Measurements from ENCODE around the gene MYH13. TPM values are rescaled to one million over a fixed set of nuclear protein-coding genes. Genes with fewer than 3 reads are reported as not detected.

The MYH13 gene
- total and polyA plus RNA-seq, 10 of the 15 experiments (the other 5 are each of a cell fraction or from before 2014, with no cell fraction given): 0.01 to 0.04 (median 0.03) TPM; not detected in 4

DNA sequence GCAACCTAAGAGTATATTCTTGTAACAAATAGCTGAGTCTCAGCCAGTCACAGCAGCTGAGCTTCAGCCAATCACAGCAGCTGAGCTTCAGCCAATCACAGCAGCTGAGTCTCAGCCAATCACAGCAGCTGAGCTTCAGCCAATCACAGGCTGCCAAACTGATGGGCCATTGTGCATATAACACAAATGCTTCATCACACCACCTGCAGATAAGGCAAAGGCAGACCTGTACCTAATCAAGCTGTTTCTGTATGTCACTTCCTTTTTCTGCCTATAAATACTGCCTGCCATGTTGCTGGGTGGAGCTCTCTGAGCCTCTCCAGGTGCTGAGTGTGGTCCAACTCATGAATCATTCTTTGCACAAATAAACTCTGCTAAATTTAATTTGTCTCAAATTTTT is 19.9 kb downstream of the MYH13 start:
- CTCF ChIA-PET: interaction anchor here (2.1 kb wide), 1 partner anchor 264 kb away, joined by 7 read pairs; no protein-coding TSS in a partner anchor
- Histone ChIP-seq H3K4me2 (ENCODE audit: control insufficient read depth, insufficient read depth) (no peak overlapping the region), H3K27me3 (replicated peaks in 1 of 2; ENCODE audit: control insufficient read depth in 2 of 2, insufficient read depth in 2 of 2, low read length in 1 of 2) (no peaks in the 10 kb centered on the region), H3K4me3 (no peak overlapping the region), H2AFZ (ENCODE audit: control insufficient read depth, low read depth, low read length) (no peak overlapping the region), H3K27ac (ENCODE audit: control insufficient read depth, insufficient read depth) (no peak overlapping the region), H3K9ac (ENCODE audit: control insufficient read depth, insufficient read depth, low read length) (no peak overlapping the region), H3K9me3 (replicated peaks; ENCODE audit: control insufficient read depth, insufficient read depth, low read length) (no peaks in the 10 kb centered on the region), H3K4me1 (ENCODE audit: control insufficient read depth, insufficient read depth, low read length) (no peaks in the 10 kb centered on the region), H4K20me1 (ENCODE audit: control insufficient read depth, insufficient read depth) (no peaks in the 10 kb centered on the region), H3K36me3 (ENCODE audit: control insufficient read depth in 2 of 2, insufficient read depth in 2 of 2, low read length in 1 of 2) (no peaks in the 10 kb centered on the region), H3K79me2 (ENCODE audit: control insufficient read depth, insufficient read depth, low read length) (no peaks in the 10 kb centered on the region)
- FAIRE-seq (no peak), DNase-seq (ENCODE audit: low read depth, low spot score) (no peak), ATAC-seq (no peak)
- intact Hi-C loops (cut with micrococcal nuclease; ENCODE audit: unreplicated experiment): no loop called here
- RAD21 ChIA-PET (ENCODE audit: unreplicated experiment): interaction anchor here (0.6 kb wide), 1 partner anchor 64 kb away, joined by 3 read pairs; no protein-coding TSS in a partner anchor
- no TSS peak for BruUV-seq (replicated peaks)
- SMC1A ChIA-PET (ENCODE audit: uncharacterized antibody, unreplicated experiment): no interaction called here
- in situ Hi-C loops (cut with MboI): no loop called here
- POLR2A ChIA-PET: no interaction called here
- TF ChIP-seq MEF2A (IDR thresholded peaks at IDR 0.05; ENCODE audit: insufficient read depth, low read depth, low read length): no peak
- TF ChIP-seq, protein P1, sequence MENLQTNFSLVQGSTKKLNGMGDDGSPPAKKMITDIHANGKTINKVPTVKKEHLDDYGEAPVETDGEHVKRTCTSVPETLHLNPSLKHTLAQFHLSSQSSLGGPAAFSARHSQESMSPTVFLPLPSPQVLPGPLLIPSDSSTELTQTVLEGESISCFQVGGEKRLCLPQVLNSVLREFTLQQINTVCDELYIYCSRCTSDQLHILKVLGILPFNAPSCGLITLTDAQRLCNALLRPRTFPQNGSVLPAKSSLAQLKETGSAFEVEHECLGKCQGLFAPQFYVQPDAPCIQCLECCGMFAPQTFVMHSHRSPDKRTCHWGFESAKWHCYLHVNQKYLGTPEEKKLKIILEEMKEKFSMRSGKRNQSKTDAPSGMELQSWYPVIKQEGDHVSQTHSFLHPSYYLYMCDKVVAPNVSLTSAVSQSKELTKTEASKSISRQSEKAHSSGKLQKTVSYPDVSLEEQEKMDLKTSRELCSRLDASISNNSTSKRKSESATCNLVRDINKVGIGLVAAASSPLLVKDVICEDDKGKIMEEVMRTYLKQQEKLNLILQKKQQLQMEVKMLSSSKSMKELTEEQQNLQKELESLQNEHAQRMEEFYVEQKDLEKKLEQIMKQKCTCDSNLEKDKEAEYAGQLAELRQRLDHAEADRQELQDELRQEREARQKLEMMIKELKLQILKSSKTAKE (IDR thresholded peaks at IDR 0.05; ENCODE audit: low read depth, poor library complexity, severe bottlenecking): no peak
- no peak for TF ChIP-seq TCF7 (IDR thresholded peaks at IDR 0.05; ENCODE audit: borderline replicate concordance)
- TF ChIP-seq, protein P2, sequence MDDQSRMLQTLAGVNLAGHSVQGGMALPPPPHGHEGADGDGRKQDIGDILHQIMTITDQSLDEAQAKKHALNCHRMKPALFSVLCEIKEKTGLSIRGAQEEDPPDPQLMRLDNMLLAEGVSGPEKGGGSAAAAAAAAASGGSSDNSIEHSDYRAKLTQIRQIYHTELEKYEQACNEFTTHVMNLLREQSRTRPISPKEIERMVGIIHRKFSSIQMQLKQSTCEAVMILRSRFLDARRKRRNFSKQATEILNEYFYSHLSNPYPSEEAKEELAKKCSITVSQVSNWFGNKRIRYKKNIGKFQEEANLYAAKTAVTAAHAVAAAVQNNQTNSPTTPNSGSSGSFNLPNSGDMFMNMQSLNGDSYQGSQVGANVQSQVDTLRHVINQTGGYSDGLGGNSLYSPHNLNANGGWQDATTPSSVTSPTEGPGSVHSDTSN (IDR thresholded peaks at IDR 0.05; ENCODE audit: insufficient replicate concordance, low read depth, low read length): no peak
- no peak for TF ChIP-seq PAX5 (IDR thresholded peaks at IDR 0.05; ENCODE audit: borderline replicate concordance, low read depth, low read length)
- TF ChIP-seq ZSCAN29 (IDR thresholded peaks at IDR 0.05): no peak
- TF ChIP-seq ZNF622 (IDR thresholded peaks at IDR 0.05): no peak
- no peak for TF ChIP-seq NFXL1 (IDR thresholded peaks at IDR 0.05; ENCODE audit: borderline replicate concordance)
- TF ChIP-seq PML (IDR thresholded peaks at IDR 0.05; ENCODE audit: low read length): no peak
- TF ChIP-seq, protein P3, sequence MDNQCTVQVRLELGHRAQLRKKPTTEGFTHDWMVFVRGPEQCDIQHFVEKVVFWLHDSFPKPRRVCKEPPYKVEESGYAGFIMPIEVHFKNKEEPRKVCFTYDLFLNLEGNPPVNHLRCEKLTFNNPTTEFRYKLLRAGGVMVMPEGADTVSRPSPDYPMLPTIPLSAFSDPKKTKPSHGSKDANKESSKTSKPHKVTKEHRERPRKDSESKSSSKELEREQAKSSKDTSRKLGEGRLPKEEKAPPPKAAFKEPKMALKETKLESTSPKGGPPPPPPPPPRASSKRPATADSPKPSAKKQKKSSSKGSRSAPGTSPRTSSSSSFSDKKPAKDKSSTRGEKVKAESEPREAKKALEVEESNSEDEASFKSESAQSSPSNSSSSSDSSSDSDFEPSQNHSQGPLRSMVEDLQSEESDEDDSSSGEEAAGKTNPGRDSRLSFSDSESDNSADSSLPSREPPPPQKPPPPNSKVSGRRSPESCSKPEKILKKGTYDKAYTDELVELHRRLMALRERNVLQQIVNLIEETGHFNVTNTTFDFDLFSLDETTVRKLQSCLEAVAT (IDR thresholded peaks at IDR 0.05): no peak
- TF ChIP-seq YBX1 (IDR thresholded peaks at IDR 0.05): no peak
- no peak for TF ChIP-seq CHD4 (IDR thresholded peaks at IDR 0.05)
- TF ChIP-seq, protein P4, sequence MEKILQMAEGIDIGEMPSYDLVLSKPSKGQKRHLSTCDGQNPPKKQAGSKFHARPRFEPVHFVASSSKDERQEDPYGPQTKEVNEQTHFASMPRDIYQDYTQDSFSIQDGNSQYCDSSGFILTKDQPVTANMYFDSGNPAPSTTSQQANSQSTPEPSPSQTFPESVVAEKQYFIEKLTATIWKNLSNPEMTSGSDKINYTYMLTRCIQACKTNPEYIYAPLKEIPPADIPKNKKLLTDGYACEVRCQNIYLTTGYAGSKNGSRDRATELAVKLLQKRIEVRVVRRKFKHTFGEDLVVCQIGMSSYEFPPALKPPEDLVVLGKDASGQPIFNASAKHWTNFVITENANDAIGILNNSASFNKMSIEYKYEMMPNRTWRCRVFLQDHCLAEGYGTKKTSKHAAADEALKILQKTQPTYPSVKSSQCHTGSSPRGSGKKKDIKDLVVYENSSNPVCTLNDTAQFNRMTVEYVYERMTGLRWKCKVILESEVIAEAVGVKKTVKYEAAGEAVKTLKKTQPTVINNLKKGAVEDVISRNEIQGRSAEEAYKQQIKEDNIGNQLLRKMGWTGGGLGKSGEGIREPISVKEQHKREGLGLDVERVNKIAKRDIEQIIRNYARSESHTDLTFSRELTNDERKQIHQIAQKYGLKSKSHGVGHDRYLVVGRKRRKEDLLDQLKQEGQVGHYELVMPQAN (conservative IDR thresholded peaks at IDR 0.05): no peak
- TF ChIP-seq, protein P5, sequence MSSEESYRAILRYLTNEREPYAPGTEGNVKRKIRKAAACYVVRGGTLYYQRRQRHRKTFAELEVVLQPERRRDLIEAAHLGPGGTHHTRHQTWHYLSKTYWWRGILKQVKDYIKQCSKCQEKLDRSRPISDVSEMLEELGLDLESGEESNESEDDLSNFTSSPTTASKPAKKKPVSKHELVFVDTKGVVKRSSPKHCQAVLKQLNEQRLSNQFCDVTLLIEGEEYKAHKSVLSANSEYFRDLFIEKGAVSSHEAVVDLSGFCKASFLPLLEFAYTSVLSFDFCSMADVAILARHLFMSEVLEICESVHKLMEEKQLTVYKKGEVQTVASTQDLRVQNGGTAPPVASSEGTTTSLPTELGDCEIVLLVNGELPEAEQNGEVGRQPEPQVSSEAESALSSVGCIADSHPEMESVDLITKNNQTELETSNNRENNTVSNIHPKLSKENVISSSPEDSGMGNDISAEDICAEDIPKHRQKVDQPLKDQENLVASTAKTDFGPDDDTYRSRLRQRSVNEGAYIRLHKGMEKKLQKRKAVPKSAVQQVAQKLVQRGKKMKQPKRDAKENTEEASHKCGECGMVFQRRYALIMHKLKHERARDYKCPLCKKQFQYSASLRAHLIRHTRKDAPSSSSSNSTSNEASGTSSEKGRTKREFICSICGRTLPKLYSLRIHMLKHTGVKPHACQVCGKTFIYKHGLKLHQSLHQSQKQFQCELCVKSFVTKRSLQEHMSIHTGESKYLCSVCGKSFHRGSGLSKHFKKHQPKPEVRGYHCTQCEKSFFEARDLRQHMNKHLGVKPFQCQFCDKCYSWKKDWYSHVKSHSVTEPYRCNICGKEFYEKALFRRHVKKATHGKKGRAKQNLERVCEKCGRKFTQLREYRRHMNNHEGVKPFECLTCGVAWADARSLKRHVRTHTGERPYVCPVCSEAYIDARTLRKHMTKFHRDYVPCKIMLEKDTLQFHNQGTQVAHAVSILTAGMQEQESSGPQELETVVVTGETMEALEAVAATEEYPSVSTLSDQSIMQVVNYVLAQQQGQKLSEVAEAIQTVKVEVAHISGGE (CRISPR knock-in tag; IDR thresholded peaks at IDR 0.05): no peak
- TF ChIP-seq STAT1 (conservative IDR thresholded peaks at IDR 0.05): no peak
- TF ChIP-seq SMAD5 (IDR thresholded peaks at IDR 0.05; ENCODE audit: low read depth): no peak

Data from GM12878 (cell line).